CD1c-positive myeloid dendritic cell (primary cell): Measurements from ENCODE around the gene SEMA3B.
A peak's percentile ranks its signal among the peaks of the same experiment; 100 is the strongest.
"Not testable (repeated sequence)": the region's sequence is repeated elsewhere in the genome, so short reads cannot be mapped to it uniquely, and the experiment has no call there.

ENCODE experiments used
- DNase-seq: peaks from one replicate; pipeline ENCODE4 v3.0.0-alpha.2; 2016; ENCODE audit errors: extremely low spot score

The SEMA3B gene

DNA sequence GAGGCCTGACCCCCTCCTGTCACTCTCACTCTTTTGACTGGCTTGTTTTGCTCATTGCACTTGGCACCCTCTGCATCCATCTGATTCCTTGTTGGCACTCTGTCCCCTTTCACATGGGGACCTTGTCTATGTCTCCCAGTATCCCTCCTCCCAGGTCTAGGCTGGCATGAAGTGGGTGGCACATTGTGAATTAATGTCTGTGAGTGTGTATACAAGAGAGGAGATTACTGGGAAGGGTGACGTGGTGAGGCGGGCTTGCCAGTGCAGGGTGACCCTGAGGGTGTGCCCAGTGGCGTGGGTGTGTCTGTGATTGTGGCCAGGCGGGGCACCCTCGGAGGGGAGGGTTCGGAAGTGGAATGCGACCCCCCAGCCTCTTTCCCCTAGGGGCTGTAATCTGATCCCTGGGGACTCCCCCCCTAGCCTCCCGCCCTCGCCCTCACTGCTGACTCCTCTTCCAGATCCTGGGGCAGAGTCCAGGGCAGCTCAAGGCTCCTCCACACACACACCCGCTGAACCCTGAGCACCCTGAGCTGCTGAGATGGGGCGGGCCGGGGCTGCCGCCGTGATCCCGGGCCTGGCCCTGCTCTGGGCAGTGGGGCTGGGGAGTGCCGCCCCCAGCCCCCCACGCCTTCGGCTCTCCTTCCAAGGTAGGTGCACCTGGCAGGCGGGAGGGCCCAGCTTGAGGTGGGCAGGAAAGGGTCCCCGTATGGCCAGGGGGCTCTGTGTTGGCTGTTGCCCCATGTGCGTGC lies at the start of gene SEMA3B:
TSS of gene SEMA3B (plus strand) at position 445 of the 749 bp plus-strand sequence. CDS start at position 539, 94 bp downstream.
- no peak for DNase-seq

DNA sequence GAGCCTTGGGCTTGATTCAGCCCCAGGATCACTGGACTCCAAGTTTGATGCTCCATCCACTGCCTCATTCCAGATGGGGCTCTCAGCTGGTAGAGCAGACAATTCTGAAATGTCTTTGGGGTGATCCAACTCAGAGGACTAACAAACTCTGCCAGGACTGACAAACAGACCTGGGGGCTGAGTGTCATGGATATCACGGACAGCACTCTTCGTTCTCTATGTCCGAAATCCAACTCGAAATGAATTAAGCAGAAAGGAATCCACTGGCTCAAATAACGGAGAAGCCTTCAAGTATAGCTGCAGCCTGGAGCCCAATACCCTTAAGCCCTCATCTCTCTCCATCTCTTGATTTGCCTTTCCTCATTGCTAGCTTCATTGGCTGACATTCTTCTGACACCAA lies 49.7 kb upstream of the SEMA3B start:
- no peak for DNase-seq

DNA sequence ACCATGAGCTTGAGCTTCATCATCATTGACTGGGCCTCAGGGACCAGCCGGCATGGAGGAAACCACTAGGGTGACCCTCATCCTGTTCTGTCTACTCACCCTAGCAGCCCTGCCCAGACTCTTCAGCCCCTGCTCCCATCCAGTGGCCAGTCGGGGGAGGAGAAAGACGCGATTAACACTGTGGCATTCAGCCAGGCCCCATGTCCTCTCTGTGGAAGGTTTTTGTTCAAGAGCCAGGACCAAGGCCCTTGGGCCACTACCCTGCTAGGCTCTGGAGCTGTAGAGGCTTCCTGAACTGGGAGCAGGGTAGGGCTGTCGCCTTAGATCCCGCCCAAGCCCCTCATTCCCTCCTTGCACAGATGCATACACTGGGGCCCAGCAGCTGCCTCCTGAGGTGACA lies 48.8 kb upstream of the SEMA3B start:
- DNase-seq: no peak

DNA sequence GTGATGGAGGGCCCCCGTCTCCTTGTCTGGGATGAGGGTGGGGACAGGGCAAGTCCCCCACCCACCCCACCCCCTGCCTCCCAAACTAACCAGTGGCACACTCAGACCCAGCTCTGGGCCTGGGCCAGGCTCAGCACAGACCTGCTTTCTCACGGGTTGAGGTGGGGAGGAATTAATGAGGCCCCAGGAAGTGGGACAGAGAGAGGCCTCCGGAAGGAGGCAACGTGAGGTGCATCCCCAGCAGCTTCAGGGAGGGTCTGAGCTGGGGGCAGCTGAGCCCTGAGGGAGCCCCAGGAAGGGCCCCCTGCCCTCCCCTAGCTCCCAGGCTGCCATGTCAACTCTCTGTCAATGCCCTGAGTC lies 47.9 kb upstream of the SEMA3B start:
- no peak for DNase-seq

DNA sequence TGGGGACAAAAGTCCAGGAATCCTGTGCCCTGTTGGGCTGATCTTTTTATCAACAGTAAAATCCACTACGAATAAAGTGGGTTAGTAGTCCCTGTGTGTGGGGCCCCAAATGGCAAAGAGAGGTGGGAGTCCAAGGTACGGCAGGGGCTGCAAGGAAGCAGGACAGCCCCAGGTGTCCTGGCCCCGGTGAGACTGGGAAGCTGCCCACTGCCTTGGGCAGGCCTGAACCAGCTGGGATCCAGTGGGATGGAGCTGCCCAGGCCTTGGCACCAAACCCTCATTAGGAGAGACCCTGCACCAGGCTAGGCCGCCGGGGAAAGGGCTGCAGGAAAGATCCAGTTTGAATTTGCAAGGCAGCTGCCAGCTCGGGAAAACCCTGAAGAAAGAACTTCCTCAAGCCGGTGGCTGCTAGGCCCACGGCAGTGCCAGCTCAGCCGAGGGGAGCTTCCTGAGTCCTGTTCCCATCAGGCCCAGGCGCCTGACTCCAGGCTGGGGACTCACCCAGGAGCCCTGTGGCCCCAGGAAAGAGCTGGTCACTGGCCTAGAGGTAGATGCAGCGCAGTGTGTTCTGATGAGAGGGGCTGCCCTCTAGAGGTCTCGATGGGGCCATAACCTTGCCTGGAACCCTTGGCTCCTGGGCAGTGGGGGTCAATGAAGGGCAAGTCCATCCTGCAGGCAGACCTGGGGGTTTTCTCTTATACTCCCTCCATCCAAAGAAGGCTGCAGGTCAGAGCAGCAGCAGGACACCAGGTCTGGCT lies 47.4 kb upstream of the SEMA3B start:
- DNase-seq: no peak

DNA sequence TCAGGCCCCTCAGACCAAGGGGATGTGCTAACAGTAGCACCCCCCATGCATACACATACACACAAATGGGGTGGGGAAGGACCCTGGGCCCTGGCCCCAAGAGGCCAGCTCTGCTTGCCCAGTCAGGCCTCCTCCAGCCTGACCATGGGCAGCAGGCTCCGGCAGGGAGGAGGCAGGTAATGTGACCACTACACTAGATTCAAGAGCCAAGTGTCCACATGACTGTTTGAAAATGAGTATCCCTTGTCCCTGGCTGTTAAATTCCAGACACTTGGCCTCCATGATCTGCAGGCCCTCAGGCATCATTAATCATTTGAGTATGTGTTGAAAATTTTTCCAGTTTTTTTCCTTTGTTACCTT lies 46.8 kb upstream of the SEMA3B start:
- no peak for DNase-seq

DNA sequence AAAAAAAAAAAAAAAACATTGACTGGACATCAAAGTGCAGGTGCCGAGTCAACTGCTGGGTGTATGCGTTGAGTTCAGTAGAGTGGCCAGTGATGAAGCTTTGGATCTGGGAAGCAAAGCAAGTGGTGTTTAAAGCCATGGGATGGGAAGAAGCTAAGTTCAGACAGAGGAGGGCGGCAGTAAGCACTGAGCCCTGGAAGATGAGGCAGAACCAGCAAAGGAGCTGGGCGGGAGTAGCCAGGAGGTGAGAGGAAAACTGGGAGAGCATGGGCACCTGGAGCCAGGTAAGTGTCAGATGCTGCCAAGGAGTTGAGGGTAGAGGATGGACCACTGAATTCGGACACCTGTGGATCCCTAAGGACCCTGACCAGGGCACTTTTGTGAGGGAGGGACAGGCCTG lies 44.3 kb upstream of the SEMA3B start:
- DNase-seq: no peak

DNA sequence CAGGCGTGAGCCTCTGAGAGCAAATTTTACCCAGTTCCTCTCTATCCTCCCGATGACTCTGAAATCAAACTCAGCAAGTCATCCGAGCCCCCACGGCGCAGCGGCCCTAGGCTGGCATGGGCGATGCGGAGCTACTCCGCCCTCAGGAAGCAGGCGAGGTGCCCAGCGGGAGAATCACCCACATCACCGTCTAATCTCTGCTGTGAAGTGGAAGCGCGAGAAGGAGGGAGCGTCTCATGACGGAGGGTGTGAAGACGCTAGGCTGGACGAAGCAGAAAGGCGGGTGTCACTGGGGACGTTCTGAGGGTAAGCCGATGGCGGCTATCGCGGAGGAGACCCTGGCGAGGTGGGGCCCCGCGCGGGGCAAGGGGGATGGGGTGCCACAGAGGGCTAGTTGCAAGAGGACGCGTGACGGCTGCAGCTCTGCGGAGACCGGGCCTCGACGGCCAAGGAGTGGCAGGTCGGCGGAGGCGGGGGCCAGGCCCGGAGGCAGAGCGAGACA lies 42.0 kb upstream of the SEMA3B start:
- peak; percentile 78 for DNase-seq

DNA sequence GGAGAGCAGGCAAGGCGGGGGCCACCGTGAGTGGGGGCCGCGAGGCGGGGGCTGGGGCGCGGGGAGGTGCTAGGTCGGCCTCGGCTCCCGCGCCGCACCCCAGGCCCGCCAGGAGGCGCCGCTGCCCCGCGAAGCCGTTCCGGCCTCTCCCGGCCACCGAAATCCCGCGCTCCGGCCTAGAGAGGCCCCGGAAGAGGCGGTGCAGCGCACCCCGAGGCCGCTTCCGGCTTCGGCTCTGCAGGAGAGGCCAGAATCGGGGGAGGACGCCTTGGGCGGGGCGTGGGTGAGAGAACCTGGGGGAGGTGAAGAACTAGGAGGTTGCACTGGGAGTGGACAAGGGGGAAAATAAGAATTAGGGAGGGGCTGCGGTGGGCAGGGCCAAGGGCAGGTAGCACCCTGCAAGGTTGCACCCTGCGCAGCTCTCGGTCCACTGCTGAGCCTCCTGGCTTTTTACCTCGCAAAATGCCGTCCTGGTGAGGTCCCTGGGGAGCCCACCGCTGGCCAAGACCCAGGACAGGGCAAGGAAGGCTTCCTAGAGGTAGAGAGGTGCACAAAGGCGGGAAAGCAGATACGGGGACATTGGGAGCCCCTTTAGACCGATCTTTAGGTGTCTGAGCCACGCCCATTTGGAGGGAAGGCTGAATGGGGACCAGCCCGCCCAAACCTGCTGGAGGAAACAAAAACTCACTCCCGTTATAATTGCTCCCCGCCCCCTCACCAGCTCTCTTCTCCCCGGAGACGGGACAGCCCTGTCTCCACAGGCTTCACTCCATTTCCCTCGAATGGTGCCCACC lies 41.4 kb upstream of the SEMA3B start:
- DNase-seq: peak; percentile 95

DNA sequence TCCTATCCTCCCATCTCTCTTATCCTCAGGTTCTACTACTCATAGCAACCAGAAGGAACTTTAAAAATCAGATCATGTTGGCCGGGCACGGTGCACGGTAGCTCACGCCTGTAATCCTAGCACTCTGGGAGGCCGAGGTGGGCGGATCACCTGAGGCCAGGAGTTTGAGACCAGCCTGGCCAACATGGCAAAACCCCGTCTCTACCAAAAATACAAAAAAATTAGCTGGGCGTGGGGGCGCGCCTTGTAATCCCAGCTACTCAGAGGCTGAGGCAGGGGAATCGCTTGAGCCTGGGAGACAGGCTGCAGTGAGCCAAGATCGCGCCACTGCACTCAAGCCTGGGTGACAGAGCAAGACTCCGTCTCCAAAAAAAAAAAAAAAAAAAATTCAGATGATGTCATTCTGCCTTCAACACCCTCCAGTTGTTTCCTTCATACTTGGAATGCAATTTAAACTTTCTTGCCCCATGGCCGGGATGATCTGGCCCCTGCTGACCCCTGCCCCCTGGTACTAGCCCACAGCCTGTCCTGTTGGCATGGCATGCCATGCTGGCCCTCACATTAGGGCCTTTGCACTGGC lies 40.7 kb upstream of the SEMA3B start:
- DNase-seq: not testable (repeated sequence)

DNA sequence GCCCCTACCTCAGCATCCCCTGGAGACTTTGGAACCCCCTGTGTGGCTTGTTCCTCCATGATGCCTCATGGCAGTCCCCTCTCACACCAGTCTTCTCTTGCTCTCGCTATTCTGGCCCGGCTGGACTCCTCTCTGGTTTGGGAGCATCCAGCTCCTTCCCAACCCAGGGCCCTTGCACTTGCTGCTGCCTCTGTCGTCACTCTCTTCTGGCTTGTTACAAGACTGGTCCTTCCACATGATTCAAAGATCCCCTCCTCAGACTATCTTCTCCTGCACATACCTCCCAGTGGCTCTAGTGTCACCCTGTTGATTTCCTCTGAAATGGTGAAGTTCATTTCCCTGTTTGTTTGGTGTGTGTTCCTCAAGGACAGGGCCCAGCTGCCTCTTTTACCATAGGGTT lies 39.5 kb upstream of the SEMA3B start:
- no peak for DNase-seq

DNA sequence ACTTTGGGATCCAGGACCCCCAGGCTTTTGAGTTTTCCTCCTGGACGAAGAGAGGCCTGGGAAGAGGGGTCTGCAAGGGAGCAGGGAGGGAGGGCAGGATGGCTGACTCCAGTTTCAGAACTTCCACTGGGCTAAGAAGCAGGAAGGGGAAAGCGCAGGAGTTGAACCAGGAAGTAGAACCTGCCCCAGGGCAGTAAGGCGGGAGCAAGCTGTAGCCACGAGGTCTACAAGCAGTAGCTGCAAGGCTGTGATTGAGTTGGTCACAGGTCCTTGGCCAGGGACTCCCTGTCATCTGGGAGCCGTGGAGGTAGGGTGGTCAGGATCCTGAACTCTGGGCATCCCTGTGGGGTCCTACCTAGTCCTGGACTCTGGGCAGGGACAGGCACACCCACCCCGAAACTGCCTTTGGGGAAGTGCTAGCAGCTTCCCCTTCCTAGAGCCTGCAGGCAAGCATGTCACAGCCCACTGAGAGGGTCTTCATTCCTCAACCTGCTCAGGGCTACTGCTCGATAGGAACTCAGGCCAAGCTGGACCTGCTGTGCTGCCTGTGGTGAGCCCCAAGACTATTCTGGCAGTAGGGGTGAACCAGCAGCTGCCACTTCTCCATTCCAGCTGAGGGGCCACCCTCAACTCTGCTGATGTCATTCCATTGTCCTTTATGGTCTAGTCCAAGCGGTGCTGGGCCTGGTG lies 38.7 kb upstream of the SEMA3B start:
- DNase-seq: peak; percentile 65

DNA sequence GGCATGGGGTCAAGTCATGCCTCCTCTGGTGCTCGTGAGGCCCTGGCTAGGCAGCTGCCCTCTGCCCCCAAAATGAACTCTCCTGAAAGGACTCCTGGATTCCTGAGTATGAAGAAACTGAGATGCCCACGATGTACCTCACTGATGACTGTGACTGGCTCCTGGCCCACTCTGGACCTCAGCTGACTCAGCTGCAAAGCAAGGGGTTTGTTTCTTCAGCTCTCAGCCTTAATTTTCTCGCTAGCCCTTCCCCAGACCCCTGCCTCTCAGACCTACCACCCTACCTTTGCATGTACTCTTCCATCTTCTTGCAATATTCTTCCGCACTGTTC lies 38.2 kb upstream of the SEMA3B start:
- DNase-seq: no peak

DNA sequence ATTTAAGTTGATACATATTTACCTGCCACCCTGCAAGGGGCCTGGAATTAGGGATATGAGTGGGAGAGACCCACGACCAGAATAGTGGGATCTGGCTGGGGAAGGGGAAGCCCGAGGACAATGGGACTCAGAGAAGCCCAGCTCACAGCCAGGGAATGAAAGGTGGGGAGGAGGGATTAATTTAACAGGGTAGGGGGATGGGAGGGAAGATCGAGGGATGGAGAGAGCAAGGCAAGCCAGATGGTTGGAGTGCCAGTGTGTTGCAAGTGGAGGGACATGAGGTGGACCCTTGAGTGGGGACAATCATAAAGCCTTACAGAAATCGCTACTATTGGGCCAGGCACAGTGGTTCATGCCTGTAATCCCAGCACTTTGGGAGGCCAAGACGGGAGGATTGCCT lies 37.4 kb upstream of the SEMA3B start:
- DNase-seq: no peak

DNA sequence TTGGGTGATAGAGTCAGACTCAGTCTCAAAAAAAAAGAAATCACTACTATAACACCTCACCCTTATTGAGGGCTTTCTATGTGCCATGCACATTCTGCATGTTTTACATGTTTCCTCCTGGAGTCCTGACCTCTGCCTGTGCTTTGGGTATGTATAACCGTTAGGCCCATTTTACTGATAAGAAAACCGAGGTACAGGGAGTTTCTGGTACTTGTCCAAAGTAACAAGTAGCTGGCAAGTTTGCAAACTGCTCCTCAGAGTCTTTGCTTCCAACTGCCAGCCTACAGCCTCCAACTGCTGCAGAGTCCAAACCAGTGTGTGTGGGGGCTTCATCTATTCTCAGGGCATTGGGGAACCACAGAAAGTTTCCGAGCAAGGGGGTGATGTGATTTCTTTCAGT lies 36.6 kb upstream of the SEMA3B start:
- no peak for DNase-seq

DNA sequence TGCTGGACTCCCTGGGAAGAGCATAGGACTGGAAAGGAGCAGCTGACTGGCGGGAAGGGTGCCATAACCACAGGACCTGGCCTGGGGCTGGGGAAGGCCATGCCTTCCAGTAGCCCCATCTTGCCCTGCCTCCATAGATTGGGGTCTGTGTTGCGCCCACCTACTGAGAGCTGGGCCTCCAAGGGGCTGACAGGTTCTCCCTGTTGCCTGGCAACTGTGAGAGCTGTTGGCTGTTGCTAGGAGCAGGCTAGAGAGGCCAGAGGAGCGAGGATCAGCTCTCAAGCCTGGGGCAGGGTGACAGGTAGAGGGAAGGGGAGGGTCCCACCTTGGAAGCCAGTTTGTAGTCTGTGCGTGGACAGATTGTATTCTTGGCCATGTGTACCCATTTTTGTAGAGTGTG lies 35.8 kb upstream of the SEMA3B start:
- no peak for DNase-seq

DNA sequence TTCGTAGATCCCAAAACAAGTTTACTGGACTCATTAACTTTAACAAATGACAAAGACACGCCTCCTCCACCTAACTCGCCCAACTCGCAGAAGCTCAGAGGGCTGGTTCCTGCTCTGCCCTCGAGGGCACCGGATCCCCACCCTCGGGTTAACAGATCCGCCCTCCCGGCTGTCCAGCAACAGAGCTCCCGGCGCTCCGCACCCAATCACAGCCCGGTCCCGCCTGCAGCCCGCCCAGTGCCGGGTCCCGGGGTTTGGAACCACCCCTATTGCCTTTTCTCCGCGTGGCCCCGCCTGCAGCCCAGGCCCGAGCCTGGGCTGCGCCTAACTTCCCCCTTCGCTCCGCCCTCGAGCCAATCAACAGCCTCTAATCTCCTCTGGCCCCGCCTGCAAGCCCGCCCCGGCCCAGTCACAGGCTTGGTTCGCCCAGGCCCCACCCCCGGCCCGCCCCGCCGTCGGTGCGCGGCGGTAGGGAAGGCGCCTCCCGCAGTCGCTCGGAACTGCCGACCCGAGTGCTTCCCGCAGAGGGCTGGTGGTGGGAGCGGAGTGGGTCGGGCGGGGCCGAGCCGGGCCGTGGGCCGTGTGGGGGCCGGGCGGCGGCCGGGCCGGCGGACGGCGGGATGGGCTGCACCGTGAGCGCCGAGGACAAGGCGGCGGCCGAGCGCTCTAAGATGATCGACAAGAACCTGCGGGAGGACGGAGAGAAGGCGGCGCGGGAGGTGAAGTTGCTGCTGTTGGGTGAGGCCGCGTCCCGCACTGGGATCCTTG lies 33.0 kb upstream of the SEMA3B start, which contains the start of gene GNAI2:
TSS of gene GNAI2 (plus strand) at position 489 of the 768 bp plus-strand sequence. CDS start at position 621, 132 bp downstream.
- peak; percentile 99 for DNase-seq

DNA sequence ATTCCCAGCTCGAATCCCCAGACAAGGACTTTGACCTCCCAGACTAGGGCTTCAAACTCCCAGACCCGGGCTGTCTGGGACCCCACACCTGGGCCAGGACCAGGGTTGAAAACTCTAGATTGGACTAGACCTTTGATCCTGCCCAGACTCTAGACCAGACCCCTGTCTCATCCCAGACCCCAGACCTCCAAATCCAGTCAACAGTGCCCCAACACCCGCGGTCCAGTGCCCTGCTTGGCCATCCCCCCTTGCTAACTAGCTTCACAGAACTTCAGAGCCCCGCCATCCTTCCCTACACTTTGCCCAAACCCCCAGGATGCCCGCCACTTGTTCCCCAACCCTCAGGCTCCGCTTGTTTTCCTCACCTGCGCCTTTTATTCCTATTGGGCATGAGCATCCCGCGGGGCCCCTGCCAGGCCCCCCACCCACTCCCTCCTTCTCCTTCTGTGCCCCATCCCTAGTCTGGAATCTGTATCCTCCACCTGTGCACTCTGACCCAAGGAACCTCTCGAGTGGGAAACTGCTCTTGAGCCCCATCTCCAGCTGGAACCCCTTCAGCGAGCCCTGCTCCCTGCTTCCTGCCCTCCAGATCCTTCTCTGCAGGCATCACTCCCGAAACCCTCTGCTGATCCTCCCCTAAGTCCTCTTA lies 32.3 kb upstream of the SEMA3B start:
- DNase-seq: no peak

DNA sequence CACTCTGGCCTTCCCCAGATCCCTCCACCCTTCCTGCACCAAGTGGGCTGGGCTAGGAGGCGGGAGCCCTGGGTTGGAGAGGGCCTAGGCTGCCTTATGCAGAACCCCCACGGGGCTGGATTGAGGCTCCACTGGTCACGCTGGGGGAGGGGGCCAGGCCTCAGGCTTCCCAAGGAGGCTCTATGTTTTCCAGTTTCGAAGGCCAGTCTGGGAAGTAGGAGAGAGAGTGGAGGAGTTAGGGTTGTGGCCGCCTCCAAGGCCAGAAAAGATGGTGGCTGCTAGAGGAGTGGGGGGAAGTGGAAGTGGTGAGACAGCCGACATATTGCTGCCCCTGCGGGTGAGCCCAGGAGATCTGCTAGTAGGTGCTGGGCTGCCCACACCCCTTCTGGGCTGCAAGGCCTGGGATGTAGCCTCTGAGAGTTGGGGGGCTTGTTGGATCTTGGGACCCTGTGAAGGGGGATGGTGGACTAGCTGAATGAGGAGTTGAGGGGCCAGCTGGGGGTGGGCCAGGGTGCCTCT lies 31.8 kb upstream of the SEMA3B start:
- peak; percentile 55 for DNase-seq
